T-helper 1 cell treated with Interleukin-12 subunit alpha and Interleukin-12 subunit beta and Interleukin-4 antibody, amounts not matched to agents 30 μg/mL and 1 μg/mL, for 36 hours (primary cell): ENCODE results near the gene PIGBOS1.
"Not testable (repeated sequence)": the region's sequence is repeated elsewhere in the genome, so short reads cannot be mapped to it uniquely, and the experiment has no call there.

ENCODE experiments used
- H3K27ac Mint-ChIP-seq: one replicate; pipeline ENCODE4 v1.8.0; 2021; ENCODE audit warnings: mild to moderate bottlenecking, mixed read lengths
- H3K27me3 Mint-ChIP-seq: one replicate; pipeline ENCODE4 v1.8.0; 2021; ENCODE audit warnings: low read depth, mixed read lengths
- H3K36me3 Mint-ChIP-seq: one replicate; pipeline ENCODE4 v1.8.0; 2021; ENCODE audit warnings: low read depth, mixed read lengths
- H3K4me1 Mint-ChIP-seq: one replicate; pipeline ENCODE4 v1.8.0; 2021; ENCODE audit warnings: low read depth, mixed read lengths
- H3K4me3 Mint-ChIP-seq: one replicate; pipeline ENCODE4 v1.8.0; 2021; ENCODE audit warnings: mild to moderate bottlenecking, moderate library complexity, mixed read lengths
- H3K9me3 Mint-ChIP-seq: one replicate; pipeline ENCODE4 v1.8.0; 2021; ENCODE audit warnings: mixed read lengths

The PIGBOS1 gene

GRCh38 chr15:55284426-55284825, 34.5 kb downstream of the PIGBOS1 start:
- H3K36me3 Mint-ChIP-seq: peaks cover 27% of the 10 kb centered on the region
- H3K27ac Mint-ChIP-seq: no peak overlapping the region
- no peak overlapping the region for H3K4me3 Mint-ChIP-seq
- no peaks in the 10 kb centered on the region for H3K27me3 Mint-ChIP-seq
- H3K4me1 Mint-ChIP-seq: peaks cover 85% of the 10 kb centered on the region
- no peaks in the 10 kb centered on the region for H3K9me3 Mint-ChIP-seq

- Mint-ChIP-seq H3K27me3 (no peaks in the 10 kb centered on the region), H3K4me3 (peak overlapping the region; percentile 25), H3K4me1 (peaks cover 88% of the 10 kb centered on the region), H3K36me3 (peaks cover 30% of the 10 kb centered on the region), H3K27ac (peak overlapping the region; percentile 88), H3K9me3 (no peaks in the 10 kb centered on the region)
These were observed 35.4 kb downstream of the PIGBOS1 start for GRCh38 chr15:55283379-55284147.

- Mint-ChIP-seq H3K4me3 (peak overlapping the region; percentile 57), H3K27me3 (no peaks in the 10 kb centered on the region), H3K9me3 (no peaks in the 10 kb centered on the region), H3K4me1 (peaks cover 88% of the 10 kb centered on the region), H3K27ac (peak overlapping the region; percentile 88), H3K36me3 (peaks cover 28% of the 10 kb centered on the region)
These were observed 36.6 kb downstream of the PIGBOS1 start for GRCh38 chr15:55282284-55282833.

DNA sequence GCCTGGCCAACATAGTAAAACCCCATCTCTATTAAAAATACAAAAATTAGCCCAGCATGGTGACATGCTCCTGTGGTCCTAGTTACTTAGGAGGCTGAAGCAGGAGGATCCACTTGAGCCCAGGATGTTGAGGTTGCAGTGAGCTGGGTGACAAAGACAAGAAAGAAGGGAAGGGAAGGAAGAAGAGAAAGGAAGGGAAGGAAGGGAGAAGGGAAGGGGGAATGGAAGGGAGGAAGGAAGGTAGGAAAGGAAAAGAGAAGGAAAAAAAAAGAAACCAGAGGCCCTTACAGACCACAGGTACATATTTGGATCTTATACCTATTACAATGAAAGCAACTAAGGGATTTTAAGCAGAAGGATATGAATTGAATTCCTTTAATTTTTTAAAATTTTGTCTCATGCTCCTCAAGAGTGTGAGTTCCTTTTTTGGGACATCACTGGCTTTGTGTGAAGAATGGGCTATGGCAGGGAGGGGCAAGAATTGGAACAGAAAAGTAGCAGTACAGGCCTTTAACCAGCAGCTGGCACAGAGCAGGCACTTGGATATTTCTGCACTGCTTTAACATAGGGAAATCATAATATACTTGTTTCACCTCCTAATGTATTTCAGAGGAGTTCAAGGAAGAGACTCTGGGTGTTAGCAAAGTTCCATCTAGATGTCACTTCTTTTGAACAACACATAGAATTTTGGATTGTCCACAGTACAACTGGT, 37.2 kb downstream of the PIGBOS1 start:
- Mint-ChIP-seq H3K4me1 (peaks cover 91% of the 10 kb centered on the region), H3K9me3 (no peaks in the 10 kb centered on the region), H3K27ac (peak overlapping the region; percentile 88), H3K36me3 (peaks cover 23% of the 10 kb centered on the region), H3K4me3 (peak overlapping the region; percentile 57), H3K27me3 (no peaks in the 10 kb centered on the region)

- H3K9me3 Mint-ChIP-seq, H3K27me3 Mint-ChIP-seq: not testable (repeated sequence)
- Mint-ChIP-seq H3K4me3 (peak overlapping the region; percentile 40), H3K36me3 (peaks cover 15% of the 10 kb centered on the region), H3K4me1 (peaks cover 87% of the 10 kb centered on the region), H3K27ac (peak overlapping the region; percentile 70)
These were observed 38.3 kb downstream of the PIGBOS1 start for GRCh38 chr15:55280589-55280988.

DNA sequence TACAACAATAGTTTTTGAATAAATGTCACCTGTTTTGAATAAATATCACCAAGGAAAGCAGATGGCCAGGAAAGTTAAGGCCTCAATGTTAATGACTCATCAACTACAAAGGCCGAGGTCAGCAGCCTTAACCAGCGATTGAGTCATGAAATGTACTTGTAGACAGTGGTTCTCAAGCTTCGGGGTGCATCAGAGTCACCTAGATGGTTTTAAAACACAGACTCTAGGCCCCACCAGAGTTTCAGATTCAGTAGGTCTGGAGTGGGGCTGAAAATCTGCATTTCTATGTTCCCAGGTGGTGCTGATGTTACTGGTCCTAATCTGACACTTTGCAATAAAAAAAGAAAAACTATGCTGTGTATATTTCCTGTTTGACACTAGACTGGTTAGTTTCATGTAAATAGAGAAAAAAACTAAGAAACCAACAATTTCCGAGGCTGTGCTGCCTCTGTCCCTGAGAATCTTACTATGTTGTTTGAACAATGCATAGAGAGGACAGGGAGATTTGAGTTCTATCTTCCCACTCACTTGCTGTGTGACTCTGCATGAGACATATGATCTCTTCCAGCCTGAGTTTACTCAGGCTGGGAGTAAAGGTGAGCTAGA, 39.1 kb downstream of the PIGBOS1 start:
- H3K27ac Mint-ChIP-seq: peak overlapping the region; percentile 97
- H3K36me3 Mint-ChIP-seq: peaks cover 20% of the 10 kb centered on the region
- H3K4me1 Mint-ChIP-seq: peaks cover 84% of the 10 kb centered on the region
- no peaks in the 10 kb centered on the region for H3K9me3 Mint-ChIP-seq
- H3K27me3 Mint-ChIP-seq: no peaks in the 10 kb centered on the region
- H3K4me3 Mint-ChIP-seq: peak overlapping the region; percentile 67

GRCh38 chr15:55279100-55279745, 39.7 kb downstream of the PIGBOS1 start:
- peaks cover 78% of the 10 kb centered on the region for H3K4me1 Mint-ChIP-seq
- H3K4me3 Mint-ChIP-seq: peak overlapping the region; percentile 67
- peaks cover 19% of the 10 kb centered on the region for H3K36me3 Mint-ChIP-seq
- peak overlapping the region; percentile 97 for H3K27ac Mint-ChIP-seq
- no peaks in the 10 kb centered on the region for H3K27me3 Mint-ChIP-seq
- H3K9me3 Mint-ChIP-seq: no peaks in the 10 kb centered on the region

DNA sequence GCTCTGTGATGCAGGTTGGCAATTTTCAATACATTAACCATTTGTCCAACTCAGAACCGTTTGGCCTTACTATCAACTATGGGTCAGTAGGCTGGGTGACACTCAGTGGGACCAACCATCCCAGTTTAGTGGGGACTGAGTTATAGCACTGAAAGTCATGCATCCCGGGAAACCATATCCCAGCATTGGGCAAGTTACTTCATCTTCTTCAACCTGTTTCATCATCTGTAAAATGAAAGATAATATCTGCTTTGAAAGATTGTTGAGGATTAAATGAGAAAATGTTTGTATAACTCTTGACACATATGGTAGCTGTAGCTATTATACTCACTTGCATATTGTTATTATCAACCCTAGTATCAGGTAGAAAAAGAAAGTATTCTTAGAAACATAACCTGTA, 41.2 kb downstream of the PIGBOS1 start:
- Mint-ChIP-seq H3K27me3 (no peaks in the 10 kb centered on the region), H3K9me3 (no peaks in the 10 kb centered on the region), H3K36me3 (peaks cover 27% of the 10 kb centered on the region), H3K4me1 (peaks cover 77% of the 10 kb centered on the region), H3K4me3 (peak overlapping the region; percentile 56), H3K27ac (peak overlapping the region; percentile 87)

GRCh38 chr15:55277116-55277564, 41.8 kb downstream of the PIGBOS1 start:
- Mint-ChIP-seq H3K4me1 (peaks cover 74% of the 10 kb centered on the region), H3K4me3 (peak overlapping the region; percentile 56), H3K36me3 (peaks cover 29% of the 10 kb centered on the region), H3K9me3 (no peaks in the 10 kb centered on the region), H3K27ac (peak overlapping the region; percentile 87), H3K27me3 (no peaks in the 10 kb centered on the region)

DNA sequence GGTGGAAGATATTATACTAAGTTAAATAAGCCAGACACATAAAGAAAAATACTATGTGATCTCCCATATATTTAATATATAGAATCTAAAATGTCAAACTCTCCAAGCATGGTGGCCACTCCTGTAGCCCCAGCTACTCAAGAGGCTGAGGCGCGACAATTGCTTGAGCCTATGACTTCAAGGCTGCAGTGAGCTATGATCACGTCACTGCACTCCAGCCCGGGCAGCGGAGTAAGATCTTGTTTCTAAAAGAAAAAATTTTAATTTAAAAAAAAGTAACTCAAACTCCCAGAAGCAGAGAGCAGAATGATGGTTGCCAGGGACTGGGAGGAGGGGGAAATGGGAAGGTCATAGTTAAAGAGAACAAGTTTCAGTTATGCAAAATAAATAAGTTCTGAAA, 42.6 kb downstream of the PIGBOS1 start:
- Mint-ChIP-seq H3K27me3 (no peaks in the 10 kb centered on the region), H3K9me3 (no peaks in the 10 kb centered on the region), H3K4me1 (peaks cover 71% of the 10 kb centered on the region), H3K4me3 (peak overlapping the region; percentile 53), H3K36me3 (peaks cover 29% of the 10 kb centered on the region), H3K27ac (peak overlapping the region; percentile 87)

DNA sequence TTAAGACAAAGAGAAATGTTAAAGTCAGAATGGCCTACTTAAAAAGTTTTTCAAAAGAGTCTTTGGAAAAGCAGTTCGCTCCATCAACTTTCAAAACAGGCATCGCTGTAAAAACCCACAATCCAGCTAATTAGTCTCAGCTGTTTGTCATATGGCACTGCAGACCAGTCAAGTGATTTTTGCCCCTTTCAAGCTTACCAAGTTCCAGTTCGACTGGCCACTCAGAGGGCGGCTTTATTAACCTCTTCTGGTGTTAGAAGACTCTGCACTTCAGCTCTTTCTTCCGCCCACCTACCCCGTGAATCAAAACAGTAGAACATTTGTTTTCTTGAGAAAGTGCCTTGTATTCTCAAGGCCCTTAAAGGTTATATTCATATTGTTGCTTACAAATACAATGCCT, 48.6 kb downstream of the PIGBOS1 start:
- H3K27ac Mint-ChIP-seq: no peak overlapping the region
- no peaks in the 10 kb centered on the region for H3K9me3 Mint-ChIP-seq
- no peaks in the 10 kb centered on the region for H3K27me3 Mint-ChIP-seq
- peaks cover 66% of the 10 kb centered on the region for H3K4me1 Mint-ChIP-seq
- peaks cover 43% of the 10 kb centered on the region for H3K36me3 Mint-ChIP-seq
- no peak overlapping the region for H3K4me3 Mint-ChIP-seq

DNA sequence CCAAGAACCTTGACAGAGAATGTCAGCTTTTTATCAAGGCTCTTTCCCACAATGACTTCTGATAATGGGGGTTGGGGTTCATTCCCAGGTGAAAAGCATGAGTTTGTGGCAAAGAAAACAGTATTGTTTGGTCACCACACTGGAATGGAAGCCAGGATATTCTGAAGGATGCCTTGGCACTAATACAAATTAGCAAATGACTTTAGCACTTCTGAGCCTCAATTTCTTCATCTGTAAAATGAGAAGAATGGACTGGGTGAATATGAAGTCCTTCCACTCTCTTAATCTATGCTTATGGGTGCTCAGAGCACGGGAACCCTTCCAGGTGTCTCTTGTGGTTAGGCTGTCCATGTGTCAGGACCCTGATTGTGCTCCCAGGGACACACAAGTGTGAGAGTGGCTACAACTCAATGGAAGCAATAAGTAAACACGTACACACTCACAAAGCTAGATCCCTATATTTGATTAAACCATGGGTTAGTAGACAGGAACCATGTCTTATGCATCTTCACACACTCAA, 50.7 kb downstream of the PIGBOS1 start:
- Mint-ChIP-seq H3K27me3 (no peaks in the 10 kb centered on the region), H3K9me3 (no peaks in the 10 kb centered on the region), H3K36me3 (peaks cover 32% of the 10 kb centered on the region), H3K4me3 (no peak overlapping the region), H3K4me1 (peaks cover 54% of the 10 kb centered on the region), H3K27ac (peak overlapping the region; percentile 94)

GRCh38 chr15:55267401-55268175, 51.3 kb downstream of the PIGBOS1 start:
- Mint-ChIP-seq H3K27me3 (no peaks in the 10 kb centered on the region), H3K36me3 (peaks cover 34% of the 10 kb centered on the region), H3K4me3 (peak overlapping the region; percentile 66), H3K9me3 (no peaks in the 10 kb centered on the region), H3K4me1 (peaks cover 51% of the 10 kb centered on the region), H3K27ac (peak overlapping the region; percentile 94)
